ENCODE measurements around the gene H2BW2. TPM values are rescaled to one million over a fixed set of nuclear protein-coding genes. Genes with fewer than 3 reads are reported as not detected.
"Not testable (repeated sequence)": the region's sequence is repeated elsewhere in the genome, so short reads cannot be mapped to it uniquely, and the experiment has no call there.

Gene H2BW2
- total RNA-seq = not detected

DNA sequence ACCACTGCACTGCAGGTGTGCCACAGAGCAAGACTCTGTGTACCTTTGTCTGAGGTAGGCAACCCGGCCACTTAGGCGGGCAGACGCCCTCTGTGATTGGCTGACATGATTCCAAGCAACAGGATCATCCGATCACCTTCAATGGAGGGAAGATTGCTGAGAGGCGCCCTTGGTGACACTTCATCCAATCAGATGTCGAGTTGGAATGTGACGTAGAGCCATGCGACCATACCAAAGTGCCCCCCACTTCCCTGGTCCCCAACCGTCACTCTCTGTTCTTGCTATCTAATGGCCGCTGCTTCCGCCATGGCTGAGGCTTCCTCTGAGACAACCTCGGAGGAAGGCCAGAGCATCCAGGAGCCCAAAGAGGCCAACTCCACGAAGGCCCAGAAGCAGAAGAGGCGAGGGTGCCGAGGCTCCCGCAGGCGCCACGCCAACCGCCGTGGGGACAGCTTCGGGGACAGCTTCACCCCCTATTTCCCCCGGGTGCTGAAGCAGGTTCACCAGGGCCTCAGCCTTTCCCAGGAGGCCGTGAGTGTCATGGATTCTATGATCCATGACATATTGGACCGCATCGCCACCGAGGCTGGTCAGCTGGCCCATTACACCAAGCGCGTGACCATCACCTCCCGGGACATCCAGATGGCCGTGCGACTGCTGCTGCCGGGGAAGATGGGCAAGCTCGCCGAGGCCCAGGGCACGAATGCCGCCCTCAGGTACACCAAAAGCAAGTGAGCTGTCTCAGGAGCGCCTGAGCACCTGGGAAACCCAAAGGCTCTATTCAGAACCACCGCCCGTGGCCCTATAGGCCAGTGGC is at the start of gene H2BW2:
H2BW2 (plus strand) TSS at position 268 of the 817 bp plus-strand sequence; CDS start at position 307, 39 bp downstream.
- POLR2A ChIA-PET = no interaction called here

GRCh38 chrX:103999234-103999633 is 40.5 kb upstream of the H2BW2 start:
- ChIA-PET POLR2A (no interaction called here), CTCF (no interaction called here)
- ATAC-seq = no peak
- peaks cover 13% of the 10 kb centered on the region for H3K27me3 Mint-ChIP-seq (ENCODE audit: low read depth)
- DNase-seq = no peak
- H3K4me3 Mint-ChIP-seq = no peak overlapping the region
- H3K4me1 Mint-ChIP-seq (ENCODE audit: low read depth) = no peaks in the 10 kb centered on the region
- H3K9me3 Mint-ChIP-seq (ENCODE audit: insufficient read depth) = no peaks in the 10 kb centered on the region
- H3K36me3 Mint-ChIP-seq (ENCODE audit: low read depth) = no peaks in the 10 kb centered on the region
- no peak overlapping the region for H3K27ac Mint-ChIP-seq

More for the DNA sequence above, at the start of gene H2BW2:
- H3K36me3 Mint-ChIP-seq (ENCODE audit: low read depth) = no peaks in the 10 kb centered on the region
- CTCF ChIA-PET = no interaction called here
- H3K4me3 Mint-ChIP-seq = no peak within 1 kb of the TSS
- H3K9me3 Mint-ChIP-seq (ENCODE audit: insufficient read depth) = no peaks in the 10 kb centered on the region
- no peaks in the 10 kb centered on the region for H3K4me1 Mint-ChIP-seq (ENCODE audit: low read depth)
- H3K27me3 Mint-ChIP-seq (ENCODE audit: low read depth) = no peaks in the 10 kb centered on the region
- DNase-seq (no peak), ATAC-seq (no peak)
- H3K27ac Mint-ChIP-seq = no peak within 1 kb of the TSS

GRCh38 chrX:104008831-104009230 is 30.9 kb upstream of the H2BW2 start:
- DNase-seq (no peak), ATAC-seq (no peak)
- no peak overlapping the region for H3K27ac Mint-ChIP-seq
- H3K36me3 Mint-ChIP-seq (ENCODE audit: low read depth) = no peaks in the 10 kb centered on the region
- no peaks in the 10 kb centered on the region for H3K9me3 Mint-ChIP-seq (ENCODE audit: insufficient read depth)
- H3K27me3 Mint-ChIP-seq (ENCODE audit: low read depth) = no peaks in the 10 kb centered on the region
- CTCF ChIA-PET = no interaction called here
- H3K4me1 Mint-ChIP-seq (ENCODE audit: low read depth) = no peaks in the 10 kb centered on the region
- no peak overlapping the region for H3K4me3 Mint-ChIP-seq
- POLR2A ChIA-PET = no interaction called here

DNA sequence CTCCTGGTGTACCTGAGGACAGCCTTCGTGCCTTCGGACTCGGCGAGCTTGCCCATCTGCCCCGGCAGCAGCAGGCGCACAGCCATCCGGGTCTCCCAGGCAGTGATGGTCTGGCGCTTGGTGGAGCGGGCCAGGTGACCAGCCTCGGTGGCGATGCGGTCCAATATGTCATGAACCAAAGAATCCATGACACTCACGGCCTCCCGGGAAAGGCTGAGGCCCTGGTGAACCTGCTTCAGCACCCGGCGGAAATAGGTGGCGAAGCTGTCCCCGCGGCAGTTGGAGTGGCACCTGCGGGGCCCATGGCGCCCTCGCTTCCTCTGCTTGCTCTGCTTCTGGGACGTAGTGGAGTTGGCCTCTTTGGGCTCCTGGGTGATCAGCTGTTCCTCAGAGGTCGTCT is 26.6 kb upstream of the H2BW2 start:
- Mint-ChIP-seq H3K4me3 (no peak overlapping the region), H3K27ac (no peak overlapping the region), H3K4me1 (ENCODE audit: low read depth) (no peaks in the 10 kb centered on the region), H3K36me3 (ENCODE audit: low read depth) (no peaks in the 10 kb centered on the region), H3K9me3 (ENCODE audit: insufficient read depth) (no peaks in the 10 kb centered on the region), H3K27me3 (ENCODE audit: low read depth) (no peaks in the 10 kb centered on the region)
- CTCF ChIA-PET = no interaction called here
- DNase-seq = no peak
- ATAC-seq = no peak
- POLR2A ChIA-PET = no interaction called here

DNA sequence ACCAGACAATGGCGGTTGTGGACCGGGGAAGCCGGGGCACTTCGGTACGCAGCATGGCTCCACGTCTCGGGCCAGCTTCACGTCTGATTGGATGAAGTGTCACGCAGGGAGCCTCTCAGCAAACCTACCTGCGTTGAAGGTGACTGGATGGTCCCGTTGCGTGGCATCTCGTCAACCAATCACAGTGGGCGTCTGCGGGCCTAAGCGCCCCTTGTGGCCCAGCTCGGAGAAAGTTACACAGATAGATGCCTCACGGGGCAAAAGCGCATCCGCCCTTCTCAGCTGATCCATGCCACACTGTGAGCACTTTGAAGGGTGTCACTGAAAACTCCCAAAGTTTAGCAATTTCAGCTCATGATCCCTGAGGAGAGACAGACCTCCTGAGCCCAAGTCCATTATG is 26.1 kb upstream of the H2BW2 start, which contains the start of gene H2BW1:
H2BW1 (minus strand) TSS at position 103 of the 400 bp plus-strand sequence. CDS start 132 bp downstream, outside the sequence.
- Mint-ChIP-seq H3K9me3 (ENCODE audit: insufficient read depth) (no peaks in the 10 kb centered on the region), H3K27ac (no peak within 1 kb of the TSS), H3K4me3 (no peak within 1 kb of the TSS), H3K36me3 (ENCODE audit: low read depth) (no peaks in the 10 kb centered on the region), H3K27me3 (ENCODE audit: low read depth) (no peaks in the 10 kb centered on the region), H3K4me1 (ENCODE audit: low read depth) (no peaks in the 10 kb centered on the region)
- ATAC-seq = no peak
- CTCF ChIA-PET = no interaction called here
- POLR2A ChIA-PET = no interaction called here
- DNase-seq = no peak

GRCh38 chrX:104015576-104015975 is 24.2 kb upstream of the H2BW2 start:
- POLR2A ChIA-PET; H3K9me3 Mint-ChIP-seq (ENCODE audit: insufficient read depth); DNase-seq; ATAC-seq; H3K4me3 Mint-ChIP-seq; H3K27ac Mint-ChIP-seq; H3K36me3 Mint-ChIP-seq (ENCODE audit: low read depth); H3K4me1 Mint-ChIP-seq (ENCODE audit: low read depth); CTCF ChIA-PET; H3K27me3 Mint-ChIP-seq (ENCODE audit: low read depth): not testable (repeated sequence)

- no peak overlapping the region for H3K27ac Mint-ChIP-seq
- no peaks in the 10 kb centered on the region for H3K27me3 Mint-ChIP-seq (ENCODE audit: low read depth)
- DNase-seq (no peak), ATAC-seq (no peak)
- no peaks in the 10 kb centered on the region for H3K4me1 Mint-ChIP-seq (ENCODE audit: low read depth)
- no peaks in the 10 kb centered on the region for H3K9me3 Mint-ChIP-seq (ENCODE audit: insufficient read depth)
- H3K36me3 Mint-ChIP-seq (ENCODE audit: low read depth) = no peaks in the 10 kb centered on the region
- CTCF ChIA-PET = no interaction called here
- POLR2A ChIA-PET = no interaction called here
- no peak overlapping the region for H3K4me3 Mint-ChIP-seq
Observed at GRCh38 chrX:104018126-104018525, 21.6 kb upstream of the H2BW2 start.

DNA sequence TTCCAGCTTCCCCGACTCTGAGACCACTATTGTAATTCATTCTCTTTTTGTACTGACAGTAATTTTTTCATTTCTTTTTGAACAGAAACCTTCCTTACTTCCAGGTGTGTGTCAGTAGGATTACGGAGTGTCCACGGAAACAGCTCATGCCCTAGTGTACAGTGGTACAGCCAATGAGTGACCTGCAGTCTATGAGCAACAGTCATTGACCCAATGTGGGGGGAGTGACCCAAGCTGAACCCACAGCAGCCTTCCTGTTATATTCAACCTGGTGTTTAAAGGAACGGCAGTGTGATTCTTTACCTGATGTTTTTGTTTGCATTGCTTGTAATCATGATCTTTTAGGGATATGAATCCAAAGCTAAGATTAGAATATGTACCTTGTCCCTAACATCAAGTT is 1.2 kb downstream of the H2BW2 start:
- H3K4me3 Mint-ChIP-seq = no peak overlapping the region
- H3K27me3 Mint-ChIP-seq (ENCODE audit: low read depth) = no peaks in the 10 kb centered on the region
- no peaks in the 10 kb centered on the region for H3K36me3 Mint-ChIP-seq (ENCODE audit: low read depth)
- H3K27ac Mint-ChIP-seq = no peak overlapping the region
- ChIA-PET POLR2A (no interaction called here), CTCF (no interaction called here)
- no peak for ATAC-seq
- H3K4me1 Mint-ChIP-seq (ENCODE audit: low read depth) = no peaks in the 10 kb centered on the region
- no peaks in the 10 kb centered on the region for H3K9me3 Mint-ChIP-seq (ENCODE audit: insufficient read depth)
- no peak for DNase-seq

DNA sequence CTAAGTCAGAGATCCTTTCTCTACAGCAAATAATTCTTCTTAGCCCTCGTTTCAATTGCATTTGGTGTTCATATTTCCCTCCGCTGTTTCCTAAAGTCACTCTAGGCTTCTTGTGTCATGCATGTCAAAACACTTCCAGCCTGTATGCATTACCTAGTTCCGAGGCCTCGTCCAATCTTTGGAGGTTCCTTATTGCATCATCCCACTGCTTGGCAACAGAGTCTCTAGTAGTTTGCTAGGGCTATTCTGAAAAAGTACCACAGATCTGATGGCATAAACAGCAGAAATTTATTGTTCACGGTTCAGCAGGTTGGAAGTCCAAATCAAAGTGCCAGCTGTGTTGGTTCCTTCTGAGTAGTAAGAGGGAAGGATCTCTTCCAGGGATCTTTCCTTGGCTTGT is 5.9 kb downstream of the H2BW2 start:
- Mint-ChIP-seq H3K9me3 (ENCODE audit: insufficient read depth) (no peaks in the 10 kb centered on the region), H3K4me3 (no peak overlapping the region), H3K27ac (no peak overlapping the region), H3K36me3 (ENCODE audit: low read depth) (no peaks in the 10 kb centered on the region), H3K4me1 (ENCODE audit: low read depth) (no peaks in the 10 kb centered on the region), H3K27me3 (ENCODE audit: low read depth) (no peaks in the 10 kb centered on the region)
- POLR2A ChIA-PET = no interaction called here
- CTCF ChIA-PET = no interaction called here
- DNase-seq = no peak
- no peak for ATAC-seq

- no peaks in the 10 kb centered on the region for H3K4me1 Mint-ChIP-seq (ENCODE audit: low read depth)
- H3K36me3 Mint-ChIP-seq (ENCODE audit: low read depth) = no peaks in the 10 kb centered on the region
- no peak overlapping the region for H3K4me3 Mint-ChIP-seq
- DNase-seq (no peak), ATAC-seq (no peak)
- no peak overlapping the region for H3K27ac Mint-ChIP-seq
- POLR2A ChIA-PET = no interaction called here
- no peaks in the 10 kb centered on the region for H3K9me3 Mint-ChIP-seq (ENCODE audit: insufficient read depth)
- H3K27me3 Mint-ChIP-seq (ENCODE audit: low read depth) = no peaks in the 10 kb centered on the region
- CTCF ChIA-PET = no interaction called here
Observed at GRCh38 chrX:104047171-104047570, 7.4 kb downstream of the H2BW2 start.

DNA sequence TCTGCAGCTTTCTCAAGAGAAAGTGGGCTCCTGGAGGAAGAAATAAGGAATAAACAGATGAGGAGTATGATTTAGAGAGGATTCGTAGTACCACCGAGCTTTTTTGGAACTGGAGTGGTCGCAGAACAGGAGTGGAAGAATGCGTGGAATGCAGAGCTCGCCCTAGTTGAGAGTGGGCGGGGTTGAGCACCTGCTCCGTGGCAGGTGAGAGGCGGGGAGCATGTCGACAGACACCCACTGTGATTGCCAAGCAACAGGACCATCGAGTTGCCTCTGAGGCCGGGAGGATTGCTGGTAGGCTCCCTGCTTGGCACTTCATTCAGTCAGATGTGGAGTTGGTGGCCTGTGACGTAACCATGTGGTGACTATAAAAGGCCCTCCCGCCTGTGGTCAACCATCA is 15.2 kb downstream of the H2BW2 start:
- H3K9me3 Mint-ChIP-seq (ENCODE audit: insufficient read depth); ATAC-seq; H3K27me3 Mint-ChIP-seq (ENCODE audit: low read depth); H3K36me3 Mint-ChIP-seq (ENCODE audit: low read depth); H3K4me1 Mint-ChIP-seq (ENCODE audit: low read depth); H3K4me3 Mint-ChIP-seq; POLR2A ChIA-PET; CTCF ChIA-PET; H3K27ac Mint-ChIP-seq; DNase-seq: not testable (repeated sequence)

DNA sequence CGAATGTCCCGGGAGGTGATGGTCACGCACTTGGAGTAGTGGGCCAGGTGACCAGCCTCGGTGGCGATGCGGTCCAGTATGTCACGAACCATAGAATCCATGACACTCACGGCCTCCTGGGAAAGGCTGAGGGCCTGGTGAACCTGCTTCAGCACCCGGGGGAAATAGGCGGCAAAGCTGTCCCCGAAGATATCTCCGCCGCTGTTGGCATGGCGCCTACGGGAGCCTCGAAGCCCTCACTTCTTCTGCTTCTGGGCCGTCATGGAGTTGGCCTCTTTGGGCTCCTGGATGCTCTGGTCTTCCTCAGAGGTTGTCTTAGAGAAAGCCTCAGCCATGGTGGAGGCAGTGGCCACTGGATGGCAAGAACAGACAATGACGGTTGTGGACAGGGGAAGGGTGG is 22.9 kb downstream of the H2BW2 start:
- H3K27me3 Mint-ChIP-seq (ENCODE audit: low read depth); H3K4me3 Mint-ChIP-seq; DNase-seq; ATAC-seq; H3K4me1 Mint-ChIP-seq (ENCODE audit: low read depth); CTCF ChIA-PET; H3K27ac Mint-ChIP-seq; POLR2A ChIA-PET; H3K9me3 Mint-ChIP-seq (ENCODE audit: insufficient read depth); H3K36me3 Mint-ChIP-seq (ENCODE audit: low read depth): not testable (repeated sequence)

Measured in activated CD8-positive, alpha-beta T cell treated with anti-CD3 and anti-CD28 coated beads, Interleukin-2, amount 10 ng/mL, durations not matched to agents 7 days and 5 days (primary cell).